ENCODE results near the gene APRT.

APRT gene

DNA sequence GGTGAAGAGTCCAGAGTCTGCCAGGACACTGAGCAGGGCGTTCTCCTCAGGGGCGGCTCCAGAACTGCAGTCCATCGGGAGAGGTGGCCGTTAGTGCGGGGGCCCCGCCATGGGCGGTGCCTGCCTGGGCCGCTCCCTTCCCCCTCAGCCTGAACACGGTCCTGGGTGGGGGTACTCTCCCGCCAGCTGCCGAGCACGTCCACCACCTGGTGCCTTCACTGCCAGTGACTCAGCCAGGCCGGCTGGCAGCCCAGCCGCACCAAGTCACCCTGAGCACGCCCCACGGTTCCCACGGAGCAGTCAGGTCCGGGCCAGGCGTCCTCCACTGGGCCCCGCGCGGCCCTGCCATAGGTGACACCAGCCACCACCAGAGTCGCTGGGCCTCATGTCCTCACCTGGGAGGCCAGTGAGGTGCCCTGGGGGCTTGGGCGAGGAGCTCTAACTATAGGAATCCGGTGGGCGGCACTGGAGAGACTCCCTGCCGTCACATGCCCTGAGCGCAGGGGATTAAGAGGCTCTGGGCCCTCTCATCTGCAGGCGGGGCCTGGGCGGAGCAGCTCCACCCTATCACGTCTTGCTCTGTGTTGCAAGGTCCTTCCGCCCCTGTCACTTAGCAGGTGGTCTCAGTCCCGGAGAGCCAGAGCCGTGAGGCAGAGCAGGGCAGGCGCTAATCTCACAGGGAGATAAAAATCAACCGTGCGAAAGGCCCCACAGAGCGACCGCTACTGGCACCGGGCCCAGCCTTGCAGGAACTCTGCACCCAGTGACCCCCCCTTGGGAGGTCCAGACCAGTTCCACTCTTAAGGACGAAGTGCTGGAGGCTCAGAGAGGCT lies 41.1 kb downstream of the APRT start:
- ChIA-PET POLR2A (no interaction called here), CTCF (interaction anchor here (1.4 to 2.6 kb wide), 5 partner anchors 12 to 34 kb away, joined by 3 to 14 read pairs (median 6); no protein-coding TSS in a partner anchor)
- DNase-seq (ENCODE audit: extremely low spot score), result no peak
- TF ChIP-seq, protein P1, sequence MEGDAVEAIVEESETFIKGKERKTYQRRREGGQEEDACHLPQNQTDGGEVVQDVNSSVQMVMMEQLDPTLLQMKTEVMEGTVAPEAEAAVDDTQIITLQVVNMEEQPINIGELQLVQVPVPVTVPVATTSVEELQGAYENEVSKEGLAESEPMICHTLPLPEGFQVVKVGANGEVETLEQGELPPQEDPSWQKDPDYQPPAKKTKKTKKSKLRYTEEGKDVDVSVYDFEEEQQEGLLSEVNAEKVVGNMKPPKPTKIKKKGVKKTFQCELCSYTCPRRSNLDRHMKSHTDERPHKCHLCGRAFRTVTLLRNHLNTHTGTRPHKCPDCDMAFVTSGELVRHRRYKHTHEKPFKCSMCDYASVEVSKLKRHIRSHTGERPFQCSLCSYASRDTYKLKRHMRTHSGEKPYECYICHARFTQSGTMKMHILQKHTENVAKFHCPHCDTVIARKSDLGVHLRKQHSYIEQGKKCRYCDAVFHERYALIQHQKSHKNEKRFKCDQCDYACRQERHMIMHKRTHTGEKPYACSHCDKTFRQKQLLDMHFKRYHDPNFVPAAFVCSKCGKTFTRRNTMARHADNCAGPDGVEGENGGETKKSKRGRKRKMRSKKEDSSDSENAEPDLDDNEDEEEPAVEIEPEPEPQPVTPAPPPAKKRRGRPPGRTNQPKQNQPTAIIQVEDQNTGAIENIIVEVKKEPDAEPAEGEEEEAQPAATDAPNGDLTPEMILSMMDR (IDR thresholded peaks at IDR 0.05; ENCODE audit: control extremely low read depth, extremely low read depth, low read depth, missing control alignments), result no peak

DNA sequence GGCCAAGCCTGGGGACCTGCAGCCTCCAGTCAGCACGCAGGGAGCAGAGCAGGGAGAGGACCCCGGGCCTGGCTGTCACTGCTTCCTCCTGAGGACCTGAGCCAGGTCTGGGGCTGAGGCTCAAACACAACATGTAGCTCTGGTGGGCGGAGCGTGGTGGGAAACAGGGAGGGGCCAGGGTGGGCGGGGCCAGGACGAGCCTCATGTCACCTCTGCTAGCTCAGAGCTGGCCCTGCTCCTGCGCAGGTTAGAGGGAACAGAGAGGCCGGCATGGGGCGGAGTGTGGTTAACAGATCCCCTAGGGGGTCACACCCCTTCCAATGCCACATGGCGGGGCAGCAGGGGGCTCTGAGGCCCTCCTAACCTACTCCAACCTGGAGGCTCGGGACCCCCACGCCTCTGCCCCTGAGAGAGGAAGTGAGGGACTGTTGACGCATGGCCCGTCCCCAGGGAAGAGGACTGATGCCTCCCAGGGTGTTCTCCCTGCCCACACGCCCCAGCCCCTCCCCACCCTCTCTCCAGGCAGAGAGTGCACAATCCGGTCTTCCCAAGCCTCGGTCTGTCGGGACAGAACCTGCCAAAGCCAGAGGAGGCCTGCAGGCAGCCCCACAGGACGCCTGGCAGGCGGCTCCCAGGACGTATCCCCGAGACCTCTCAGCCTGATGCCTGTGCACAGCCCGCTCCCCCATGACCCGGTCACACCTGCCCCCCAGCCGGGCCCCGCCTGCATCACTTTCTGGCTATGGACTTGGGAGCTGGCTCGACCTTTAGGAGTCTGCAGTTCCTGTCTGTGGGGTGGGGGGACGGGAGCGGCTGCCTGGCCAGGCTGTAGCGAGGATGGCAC lies 41.9 kb downstream of the APRT start:
- peak; percentile 86 for DNase-seq (ENCODE audit: extremely low spot score)
- TF ChIP-seq, protein P1 (IDR thresholded peaks at IDR 0.05; ENCODE audit: control extremely low read depth, extremely low read depth, low read depth, missing control alignments), result no peak
- POLR2A ChIA-PET, result interaction anchor here (1.1 kb wide), 1 partner anchor 11 kb away, joined by 4 read pairs; no protein-coding TSS in a partner anchor
- CTCF ChIA-PET, result interaction anchor here (1.0 to 2.6 kb wide), 8 partner anchors 13 to 397 kb away, joined by 3 to 14 read pairs (median 4); no protein-coding TSS in a partner anchor

DNA sequence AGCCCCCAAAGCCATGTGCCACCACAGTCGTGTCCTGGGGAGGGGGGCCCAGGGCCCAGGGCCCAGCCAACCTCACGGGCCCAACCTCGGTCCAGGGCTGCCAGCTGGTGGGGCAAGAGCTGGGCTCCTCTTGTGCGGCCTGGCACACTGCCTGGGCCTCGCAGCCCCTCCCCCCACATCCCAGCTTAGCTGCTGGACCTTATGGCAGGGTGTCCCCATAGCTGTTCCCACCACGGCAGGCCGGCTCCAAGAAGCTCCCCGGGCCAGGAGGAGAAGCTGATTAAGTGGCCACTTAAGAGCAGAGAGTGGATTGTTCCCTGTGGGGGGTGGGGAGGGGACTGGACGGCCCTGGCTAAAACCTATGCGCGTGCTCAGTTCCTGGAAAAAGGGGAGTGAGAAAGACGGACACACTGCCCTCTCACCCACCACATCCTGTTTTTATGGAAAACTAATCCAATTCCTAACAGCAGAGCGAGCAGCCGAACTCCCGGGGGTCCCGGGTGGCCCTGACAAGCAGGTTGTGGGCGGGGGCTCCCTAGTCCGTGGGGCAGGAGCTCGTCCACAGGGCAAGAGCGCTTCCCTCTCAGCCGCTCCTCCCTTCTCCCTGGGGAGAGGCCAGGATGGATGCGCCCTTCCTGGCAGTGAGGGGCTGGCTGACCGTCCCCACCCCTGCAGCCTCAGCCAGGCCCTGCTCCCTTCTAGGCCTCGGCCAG lies 43.5 kb downstream of the APRT start:
- CTCF ChIA-PET, result interaction anchor here (1.3 to 2.9 kb wide), 4 partner anchors 12 to 31 kb away, joined by 4 to 12 read pairs (median 6); no protein-coding TSS in a partner anchor
- TF ChIP-seq, protein P1 (IDR thresholded peaks at IDR 0.05; ENCODE audit: control extremely low read depth, extremely low read depth, low read depth, missing control alignments), result no peak
- POLR2A ChIA-PET, result interaction anchor here (0.6 to 1.1 kb wide), 2 partner anchors 13 kb away, joined by 3 to 4 read pairs; no protein-coding TSS in a partner anchor
- DNase-seq (ENCODE audit: extremely low spot score), result no peak

DNA sequence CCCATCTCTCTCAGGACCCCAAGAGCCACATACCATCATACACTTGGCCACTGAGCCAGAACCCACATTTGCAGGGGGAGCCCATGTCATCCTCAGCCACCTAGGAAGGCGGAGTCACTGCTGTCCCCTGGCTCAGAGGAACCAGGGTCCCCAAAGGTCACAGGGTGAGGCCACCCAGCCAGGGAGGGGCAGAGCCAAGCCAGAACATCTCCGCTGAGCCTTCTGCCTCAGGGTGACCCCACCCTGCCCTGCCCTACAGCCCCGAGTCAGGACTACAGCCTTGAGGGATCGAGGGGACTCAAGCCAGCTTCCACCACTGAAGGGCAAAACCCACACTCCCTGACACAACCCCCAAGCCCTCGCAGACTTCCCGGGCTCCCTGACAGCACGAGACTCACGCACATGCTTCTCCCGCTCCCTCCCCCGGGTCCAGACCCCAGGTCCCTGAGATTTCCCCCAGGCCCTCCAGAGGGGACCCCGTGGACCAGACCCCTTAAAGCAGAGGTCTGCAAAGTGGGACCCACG lies 44.1 kb downstream of the APRT start:
- CTCF ChIA-PET, result interaction anchor here (0.8 to 4.9 kb wide), 7 partner anchors 10 to 30 kb away, joined by 3 to 17 read pairs (median 4); no protein-coding TSS in a partner anchor
- no peak for DNase-seq (ENCODE audit: extremely low spot score)
- POLR2A ChIA-PET, result interaction anchor here (0.6 kb wide), 1 partner anchor 14 kb away, joined by 3 read pairs; no protein-coding TSS in a partner anchor
- TF ChIP-seq, protein P1 (IDR thresholded peaks at IDR 0.05; ENCODE audit: control extremely low read depth, extremely low read depth, low read depth, missing control alignments), result no peak

DNA sequence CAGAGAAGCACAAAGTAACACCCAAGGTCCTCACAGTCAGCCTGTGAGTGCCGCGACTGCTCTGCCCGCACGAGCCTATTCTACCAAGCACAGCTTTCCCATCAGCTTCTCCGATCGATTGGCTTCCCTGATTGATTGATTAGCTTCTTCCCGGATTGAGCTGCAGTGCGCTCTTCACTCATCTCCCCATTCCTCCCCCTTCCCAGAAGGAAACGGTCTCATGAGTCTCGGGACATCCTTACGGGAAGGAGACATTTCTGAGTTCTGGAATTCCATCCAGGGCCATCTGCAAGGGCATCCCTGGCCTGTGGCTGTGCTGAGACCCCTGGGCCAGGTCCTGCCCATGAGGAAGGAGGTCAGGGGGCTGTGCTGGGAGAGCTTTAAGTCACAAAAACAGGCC lies 44.8 kb downstream of the APRT start:
- CTCF ChIA-PET, result interaction anchor here (0.8 to 4.9 kb wide), 8 partner anchors 10 to 449 kb away, joined by 3 to 17 read pairs (median 4); no protein-coding TSS in a partner anchor
- no peak for DNase-seq (ENCODE audit: extremely low spot score)
- POLR2A ChIA-PET, result no interaction called here
- TF ChIP-seq, protein P1 (IDR thresholded peaks at IDR 0.05; ENCODE audit: control extremely low read depth, extremely low read depth, low read depth, missing control alignments), result no peak

All from GM10248 (cell line).